H9 (cell line): Measurements from ENCODE around the gene IRAG1. TPM values are rescaled to one million over a fixed set of nuclear protein-coding genes. Genes with fewer than 3 reads are reported as not detected.

Source experiments
- DNase-seq: peaks from one replicate; pipeline ENCODE4 v3.0.0-alpha.2; 2017
- H2AFZ ChIP-seq: one replicate; pipeline ENCODE4 v1.6.1; 2013; ENCODE audit warnings: mild to moderate bottlenecking, low read length, control low read depth, moderate library complexity
- H2AK5ac ChIP-seq: 2 replicates; pipeline ENCODE4 v1.6.1; 2013; ENCODE audit warnings: low read length, control low read depth, mixed read lengths; ENCODE audit not compliant: insufficient read length
- H2BK120ac ChIP-seq: one replicate; pipeline ENCODE4 v1.6.1; 2013; ENCODE audit warnings: low read depth, mild to moderate bottlenecking, low read length, control low read depth, inconsistent platforms; ENCODE audit not compliant: poor library complexity, severe bottlenecking
- H2BK12ac ChIP-seq: 2 replicates; pipeline ENCODE4 v1.6.1; 2013; ENCODE audit warnings: low read length, control low read depth, mixed read lengths, low read depth; ENCODE audit not compliant: insufficient read length
- H2BK15ac ChIP-seq: 2 replicates; pipeline ENCODE4 v1.6.1; 2013; ENCODE audit warnings: low read depth, low read length, control low read depth
- H2BK20ac ChIP-seq: one replicate; pipeline ENCODE4 v1.6.1; 2013; ENCODE audit warnings: low read depth, mild to moderate bottlenecking, low read length, control low read depth, inconsistent platforms; ENCODE audit not compliant: poor library complexity, severe bottlenecking
- H2BK5ac ChIP-seq: 2 replicates; pipeline ENCODE4 v1.6.1; 2013; ENCODE audit warnings: low read length, control low read depth, mixed read lengths; ENCODE audit not compliant: insufficient read length
- H3K14ac ChIP-seq: 2 replicates; pipeline ENCODE4 v1.6.1; 2013; ENCODE audit warnings: low read length, control low read depth; ENCODE audit not compliant: insufficient read depth
- H3K18ac ChIP-seq: 2 replicates; pipeline ENCODE4 v1.6.1; 2013; ENCODE audit warnings: low read depth, mild to moderate bottlenecking, mixed read lengths, low read length, control low read depth; ENCODE audit not compliant: insufficient read length
- H3K23ac ChIP-seq: 2 replicates; pipeline ENCODE4 v1.6.1; 2013; ENCODE audit warnings: low read length, control low read depth, mixed read lengths, low read depth; ENCODE audit not compliant: insufficient read length
- H3K23me2 ChIP-seq: 2 replicates; pipeline ENCODE4 v1.6.1; 2013; ENCODE audit warnings: low read depth, mild to moderate bottlenecking, mixed read lengths, low read length, control low read depth; ENCODE audit not compliant: insufficient read length, poor library complexity, severe bottlenecking
- H3K27ac ChIP-seq: 2 replicates; pipeline ENCODE4 v1.5.1; 2013; ENCODE audit warnings: low read length, control low read depth, mixed read lengths, low read depth; ENCODE audit not compliant: insufficient read length
- H3K27me3 ChIP-seq: 2 replicates; pipeline ENCODE4 v1.6.1; 2013; ENCODE audit warnings: low read length, control low read depth, inconsistent platforms; ENCODE audit not compliant: insufficient read depth
- H3K4ac ChIP-seq: 2 replicates; pipeline ENCODE4 v1.6.1; 2013; ENCODE audit warnings: low read depth, mild to moderate bottlenecking, control low read depth, inconsistent platforms, low read length, moderate library complexity
- H3K4me1 ChIP-seq: 2 replicates; pipeline ENCODE4 v1.6.1; 2013; ENCODE audit warnings: low read length, control low read depth, inconsistent platforms; ENCODE audit not compliant: insufficient read depth
- H3K4me2 ChIP-seq: 2 replicates; pipeline ENCODE4 v1.6.1; 2013; ENCODE audit warnings: low read length, control low read depth, mixed read lengths; ENCODE audit not compliant: insufficient read length, insufficient read depth
- H3K56ac ChIP-seq: 2 replicates; pipeline ENCODE4 v1.6.1; 2013; ENCODE audit warnings: low read depth, mild to moderate bottlenecking, mixed read lengths, low read length, control low read depth; ENCODE audit not compliant: insufficient read length
- H3K79me1 ChIP-seq: 2 replicates; pipeline ENCODE4 v1.6.1; 2013; ENCODE audit warnings: low read depth, mild to moderate bottlenecking, moderate library complexity, low read length, control low read depth, inconsistent platforms; ENCODE audit not compliant: insufficient read depth, poor library complexity, severe bottlenecking
- H3K79me2 ChIP-seq: 2 replicates; pipeline ENCODE4 v1.6.1; 2013; ENCODE audit warnings: low read length, control low read depth, inconsistent platforms; ENCODE audit not compliant: insufficient read depth
- H3K9ac ChIP-seq: 2 replicates; pipeline ENCODE4 v1.6.1; 2013; ENCODE audit warnings: low read length, control low read depth, mixed read lengths; ENCODE audit not compliant: insufficient read length; ENCODE audit errors: extremely low read depth
- H3K9me3 ChIP-seq: one replicate; pipeline ENCODE4 v1.6.1; 2013; ENCODE audit warnings: low read depth, low read length, inconsistent platforms; ENCODE audit not compliant: control insufficient read depth
- H3T11ph ChIP-seq: one replicate; pipeline ENCODE4 v1.6.1; 2013; ENCODE audit warnings: mild to moderate bottlenecking, low read length, control low read depth, inconsistent platforms
- H4K20me1 ChIP-seq: one replicate; pipeline ENCODE4 v1.6.1; 2013; ENCODE audit not compliant: control insufficient read depth, insufficient read length, insufficient read depth
- H4K5ac ChIP-seq: 2 replicates; pipeline ENCODE4 v1.6.1; 2013; ENCODE audit warnings: low read depth, mild to moderate bottlenecking, mixed read lengths, low read length, control low read depth; ENCODE audit not compliant: insufficient read length
- H4K8ac ChIP-seq: replicated peaks from 2 replicates; pipeline ENCODE4 v1.6.1; 2013; ENCODE audit warnings: low read length, control low read depth, mixed read lengths, low read depth; ENCODE audit not compliant: insufficient read length
- H4K91ac ChIP-seq: 2 replicates; pipeline ENCODE4 v1.6.1; 2013; ENCODE audit warnings: low read depth, mild to moderate bottlenecking, moderate library complexity, mixed read lengths, low read length, control low read depth; ENCODE audit not compliant: insufficient read length
- H3K27ac Mint-ChIP-seq, 3 experiments: 2 replicates in 2 of 3; 3 replicates in 1 of 3; pipeline ENCODE4 v1.8.0; 2020 to 2021; ENCODE audit warnings: mixed read lengths in 3 of 3, mild to moderate bottlenecking in 1 of 3, moderate library complexity in 1 of 3
- H3K27me3 Mint-ChIP-seq: 2 replicates; pipeline ENCODE4 v1.8.0; 2021; ENCODE audit warnings: low read depth, mild to moderate bottlenecking, moderate library complexity, mixed read lengths
- H3K36me3 Mint-ChIP-seq, 3 experiments: 2 replicates in 2 of 3; 3 replicates in 1 of 3; pipeline ENCODE4 v1.8.0; 2020 to 2021; ENCODE audit warnings: low read depth in 3 of 3, mixed read lengths in 3 of 3; ENCODE audit not compliant: insufficient read depth in 1 of 3
- H3K4me1 Mint-ChIP-seq, 2 experiments: 2 replicates each; pipeline ENCODE4 v1.8.0; 2020; ENCODE audit warnings: mixed read lengths in 2 of 2
- H3K4me3 Mint-ChIP-seq, 2 experiments: 2 replicates in 1 of 2; 3 replicates in 1 of 2; pipeline ENCODE4 v1.8.0; 2020 to 2021; ENCODE audit warnings: mild to moderate bottlenecking in 2 of 2, mixed read lengths in 2 of 2, moderate library complexity in 1 of 2
- H3K9me3 Mint-ChIP-seq, 2 experiments: 2 replicates in 1 of 2; 3 replicates in 1 of 2; pipeline ENCODE4 v1.8.0; 2020; ENCODE audit warnings: mild to moderate bottlenecking in 2 of 2, mixed read lengths in 2 of 2, moderate library complexity in 1 of 2
- CTCF ChIP-seq: fragments of 200-600 bp; sonication (generic); conservative IDR thresholded peaks from 3 replicates; pipeline ENCODE4 v1.8.0; 2021; ENCODE audit warnings: antibody characterized with exemption, mild to moderate bottlenecking
- WGBS: extraction: QIAGEN DNeasy Blood & Tissue Kit; methylation state at CpG from one replicate; pipeline ENCODE4 v1.1.7; 2013; ENCODE audit warnings: missing lambda C conversion rate, low lambda C conversion rate, mixed read lengths; ENCODE audit not compliant: insufficient read length; ENCODE audit errors: extremely low coverage; 5-methylcytosine and 5-hydroxymethylcytosine counted together
- total RNA-seq: library from RNA; stranded (reverse); gene quantifications from 2 replicates; pipeline ENCODE4 v1.2.1, GENCODE V29; 2021

The IRAG1 gene
- total RNA-seq, 1 experiment from 2014 or later: 2.4 TPM

GRCh38 chr11:10674911-10675440 is 18.6 kb downstream of the IRAG1 start:
- Mint-ChIP-seq H3K4me3 (no peak overlapping the region), H3K36me3 (no peaks in the 10 kb centered on the region), H3K4me1 (peaks cover 9 to 12% of the 10 kb centered on the region in 2 experiments), H3K27ac (no peak overlapping the region), H3K27me3 (no peaks in the 10 kb centered on the region; the same call in 1 of the 2 replicates), H3K9me3 (no peaks in the 10 kb centered on the region)
- Histone ChIP-seq H2AFZ (no peak overlapping the region), H3K23ac (no peak overlapping the region), H2BK5ac (no peak overlapping the region), H2AK5ac (no peak overlapping the region), H4K20me1 (no peaks in the 10 kb centered on the region), H2BK15ac (no peak overlapping the region), H2BK12ac (no peak overlapping the region), H3K9ac (no peak overlapping the region), H3K56ac (no peak overlapping the region), H3K4ac (no peak overlapping the region), H3K18ac (no peak overlapping the region), H3K79me2 (no peaks in the 10 kb centered on the region), H3K23me2 (no peaks in the 10 kb centered on the region), H4K5ac (no peak overlapping the region), H3T11ph (no peak overlapping the region), H3K9me3 (no peaks in the 10 kb centered on the region), H4K8ac (no peak overlapping the region), H3K27ac (no peak overlapping the region), H2BK120ac (no peak overlapping the region), H3K27me3 (no peaks in the 10 kb centered on the region), H4K91ac (no peak overlapping the region), H3K14ac (no peak overlapping the region; the same call in 1 of the 2 replicates), H2BK20ac (no peak overlapping the region), H3K79me1 (no peaks in the 10 kb centered on the region), H3K4me2 (no peak overlapping the region), H3K4me1 (peaks cover 5% of the 10 kb centered on the region; the same call in 1 of the 2 replicates)
- no peak for DNase-seq
- TF ChIP-seq CTCF: no peak
- no CpG with 5 or more reads among the region's 10 CpGs for WGBS
